Measurements from ENCODE around the gene KPTN. TPM values are rescaled to one million over a fixed set of nuclear protein-coding genes. Genes with fewer than 3 reads are reported as not detected.

Gene KPTN
- total and polyA plus RNA-seq, 2 donors (not counting 1 experiment from before 2014, with no cell fraction given), result 8.1 to 11.4 TPM

- Histone ChIP-seq H3K4me3 (ENCODE audit: control extremely low read depth in 1 of 5, extremely low read depth in 1 of 5, insufficient read depth in 1 of 5, low read depth in 2 of 5, low read length in 4 of 5) (no peak overlapping the region), H3K9ac (ENCODE audit: low read length) (no peak overlapping the region), H3K9me3 (ENCODE audit: control extremely low read depth in 1 of 3, control insufficient read depth in 2 of 3, insufficient read depth in 1 of 3, low read length in 2 of 3) (peaks cover 0 to 12% (median 0%) of the 10 kb centered on the region in 3 donors), H3K4me2 (replicated peaks; ENCODE audit: low read depth, low read length, poor library complexity, severe bottlenecking) (peak overlapping the region; percentile 45), H3K79me2 (ENCODE audit: control insufficient read depth, insufficient read depth, low read length) (peaks cover 17% of the 10 kb centered on the region), H3K27me3 (replicated peaks in 1 of 4; ENCODE audit: control extremely low read depth in 1 of 4, control insufficient read depth in 3 of 4, insufficient read depth in 4 of 4, low read length in 3 of 4) (peaks cover 2 to 35% (median 14%) of the 10 kb centered on the region in 4 experiments), H3K4me1 (ENCODE audit: control insufficient read depth in 2 of 2, insufficient read depth in 2 of 2, low read length in 2 of 2) (peaks cover 57 to 64% of the 10 kb centered on the region in 2 donors), H2AFZ (ENCODE audit: insufficient read depth, low read depth, low read length, poor library complexity, severe bottlenecking) (no peak overlapping the region), H3K36me3 (replicated peaks in 1 of 2; ENCODE audit: control extremely low read depth in 1 of 2, control insufficient read depth in 1 of 2, extremely low read depth in 1 of 2, insufficient read depth in 2 of 2, low read length in 1 of 2) (no peaks in the 10 kb centered on the region), H4K20me1 (ENCODE audit: control insufficient read depth, insufficient read depth, low read length, poor library complexity, severe bottlenecking) (peaks cover 16% of the 10 kb centered on the region), H3K27ac (ENCODE audit: low read length in 2 of 2) (no peak overlapping the region)
- intact Hi-C loops (cut with micrococcal nuclease), result loop anchor here (1.0 to 10.0 kb wide), 4 partner anchors 59 to 739 kb away; partner anchors contain the start of genes AP2S1 and CARD8
- POLR2A ChIA-PET, result interaction anchor here (0.5 to 1.0 kb wide), 5 partner anchors 16 to 1788 kb away, joined by 3 to 8 read pairs (median 4); partner anchors contain the start of genes FBXO46 and KPTN
- ATAC-seq (ENCODE audit: low read depth), result no peak
- Mint-ChIP-seq H3K27me3 (peaks cover 12% of the 10 kb centered on the region), H3K27ac (peak overlapping the region; percentile 68), H3K4me1 (peaks cover 59% of the 10 kb centered on the region), H3K4me3 (peak overlapping the region; percentile 59), H3K9me3 (ENCODE audit: insufficient read depth) (no peaks in the 10 kb centered on the region)
- DNase-seq, result peak; percentile 87
- CTCF ChIA-PET, result interaction anchor here (0.7 to 2.3 kb wide), 8 partner anchors 34 to 359 kb away, joined by 3 to 10 read pairs (median 3); partner anchors contain the start of genes DHX34 and KPTN
- WGBS (ENCODE audit: insufficient coverage), result 0% methylated on average over 1 of the region's 4 CpGs
- TF ChIP-seq CTCF (IDR thresholded peaks at IDR 0.05), result no peak
- TF ChIP-seq EZH2 (IDR thresholded peaks at IDR 0.05; ENCODE audit: borderline replicate concordance, insufficient read depth, low read depth, low read length, poor library complexity, severe bottlenecking), result no peak
Measured at GRCh38 chr19:47518139-47518538, 34.1 kb upstream of the KPTN start.
